OCI-LY7 (cell line): ENCODE measurements around the gene ACTRT2. TPM values are rescaled to one million over a fixed set of nuclear protein-coding genes. Genes with fewer than 3 reads are reported as not detected.

Experiments used
- BruUV-seq: library from RNA; stranded (reverse); fragments of 400-500 nt; replicated peaks from 2 replicates; lab custom pipeline; 2021; lab: Mats Ljungman, UMichigan
- CTCF ChIA-PET: fragments of 300-600 bp; sonication (Branson Sonifier 250); formaldehyde crosslinking; loops from one replicate; lab custom pipeline; 2022; ENCODE audit warnings: antibody characterized with exemption; ENCODE audit not compliant: unreplicated experiment; lab: Charles Lee
- POLR2A ChIA-PET: fragments of 300-600 bp; sonication (Branson Sonifier 250); formaldehyde crosslinking; loops from one replicate; lab custom pipeline; 2022; ENCODE audit warnings: antibody characterized with exemption; lab: Charles Lee
- DNase-seq: peaks from one replicate; pipeline ENCODE4 v3.0.0-alpha.2; 2015; ENCODE audit warnings: low spot score
- H2AFZ ChIP-seq: fragments of 200-600 bp; sonication (generic), shearing (Covaris generic); 2 replicates; pipeline ENCODE4 v1.6.1; 2014; ENCODE audit warnings: mild to moderate bottlenecking, antibody characterized with exemption, low read length, moderate library complexity
- H3K27ac ChIP-seq: fragments of 200-600 bp; sonication (generic); 2 replicates; pipeline ENCODE4 v1.5.1; 2014; ENCODE audit warnings: mixed run types, low read depth, mild to moderate bottlenecking, moderate library complexity, low read length, inconsistent platforms; ENCODE audit not compliant: poor library complexity, severe bottlenecking
- H3K36me3 ChIP-seq: fragments of 200-600 bp; sonication (generic); 2 replicates; pipeline ENCODE4 v1.6.1; 2014; ENCODE audit warnings: mild to moderate bottlenecking, antibody characterized with exemption, low read length, moderate library complexity, mixed read lengths; ENCODE audit not compliant: insufficient read depth
- H3K4me1 ChIP-seq: fragments of 200-600 bp; sonication (generic); 2 replicates; pipeline ENCODE4 v1.5.1; 2014; ENCODE audit warnings: mild to moderate bottlenecking, low read length; ENCODE audit not compliant: insufficient read depth, poor library complexity, severe bottlenecking
- H3K4me2 ChIP-seq: fragments of 200-600 bp; sonication (generic); 2 replicates; pipeline ENCODE4 v1.6.1; 2014; ENCODE audit warnings: mild to moderate bottlenecking, low read length
- H3K4me3 ChIP-seq: fragments of 200-600 bp; sonication (generic); 2 replicates; pipeline ENCODE4 v1.5.1; 2014; ENCODE audit warnings: mild to moderate bottlenecking, low read depth, low read length; ENCODE audit not compliant: poor library complexity, severe bottlenecking
- H3K79me2 ChIP-seq: fragments of 200-600 bp; sonication (generic); 2 replicates; pipeline ENCODE4 v1.6.1; 2016; ENCODE audit warnings: low read depth, mild to moderate bottlenecking, low read length, moderate library complexity, mixed read lengths; ENCODE audit not compliant: insufficient read depth
- H3K9me2 ChIP-seq: fragments of 200-600 bp; sonication (generic); 2 replicates; pipeline ENCODE4 v1.6.1; 2016; ENCODE audit warnings: mild to moderate bottlenecking, low read length, mixed read lengths; ENCODE audit not compliant: insufficient read depth
- H3K9me3 ChIP-seq: fragments of 200-600 bp; sonication (generic); 2 replicates; pipeline ENCODE4 v1.6.1; 2014; ENCODE audit warnings: mild to moderate bottlenecking, mixed run types, low read length, mixed read lengths
- H4K20me1 ChIP-seq: fragments of 200-600 bp; sonication (generic); 2 replicates; pipeline ENCODE4 v1.6.1; 2014; ENCODE audit warnings: mild to moderate bottlenecking, antibody characterized with exemption, low read length, moderate library complexity, mixed read lengths; ENCODE audit not compliant: insufficient read depth
- EZH2phosphoT487 ChIP-seq: fragments of 200-600 bp; sonication (generic); IDR thresholded peaks from 2 replicates; pipeline ENCODE4 v1.6.1; 2018; ENCODE audit warnings: low read depth, borderline replicate concordance, mild to moderate bottlenecking, mixed run types, antibody characterized with exemption, low read length, moderate library complexity, mixed read lengths
- intact Hi-C: fragments of 100-400 bp; cut with micrococcal nuclease; formaldehyde crosslinking; loops from one replicate; pipeline ENCODE4 v1.10.0; 2022; ENCODE audit not compliant: unreplicated experiment
- total RNA-seq, 2 experiments: library from RNA; depleted of rRNA in 1 of 2; stranded (reverse); fragments of >200 nt in 1 of 2; shearing (Covaris generic) in 1 of 2; gene quantifications; 2 replicates each; pipeline ENCODE4 v1.2.3, GENCODE V29; 2014 to 2022
- TF ChIP-seq, protein P1 (sequence below): fragments of 200-600 bp; sonication (generic); conservative IDR thresholded peaks from 2 replicates; pipeline ENCODE4 v1.5.1; 2014; ENCODE audit warnings: mild to moderate bottlenecking, antibody characterized with exemption, low read length, moderate library complexity, mixed read lengths

Gene ACTRT2
- total RNA-seq, 2 experiments from 2014 or later, result not detected

DNA sequence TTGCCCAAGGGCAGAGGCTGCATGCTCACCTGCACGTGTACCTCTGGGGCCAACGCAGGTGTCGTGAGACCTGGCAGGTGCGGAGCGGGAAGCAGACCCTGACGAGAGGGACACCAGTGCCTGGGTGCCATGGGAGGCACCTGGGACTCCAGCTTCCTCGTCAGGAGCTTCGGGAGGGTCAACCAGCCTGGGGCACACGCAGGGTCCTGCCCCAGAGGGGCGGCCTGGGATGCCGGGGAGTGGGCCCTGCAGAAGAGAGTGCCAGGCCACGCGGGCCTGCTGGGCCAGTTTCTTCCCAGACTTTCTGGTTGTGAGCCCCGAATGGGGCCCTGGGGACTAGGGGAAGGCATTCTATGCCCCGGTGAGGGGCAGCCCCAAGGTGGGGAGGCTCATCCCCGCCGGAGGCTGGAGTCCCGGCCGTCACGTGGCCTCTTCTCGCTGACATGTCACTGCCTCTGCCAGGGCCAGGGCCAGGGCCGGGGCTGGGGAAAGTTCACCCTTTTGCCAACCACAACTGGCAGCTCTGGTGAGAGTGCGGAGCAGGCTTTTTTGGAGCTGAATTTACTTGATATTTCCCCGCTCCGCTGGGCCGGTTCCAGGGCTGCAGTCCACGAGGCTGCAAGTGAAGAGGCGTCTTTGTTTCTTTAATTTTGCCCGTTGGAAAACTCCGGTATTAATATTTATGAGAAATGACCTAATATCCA is 38.5 kb upstream of the ACTRT2 start:
- Histone ChIP-seq H2AFZ (no peak overlapping the region), H4K20me1 (no peaks in the 10 kb centered on the region), H3K4me2 (no peak overlapping the region), H3K79me2 (no peaks in the 10 kb centered on the region), H3K9me2 (no peaks in the 10 kb centered on the region), H3K9me3 (no peaks in the 10 kb centered on the region), H3K4me3 (no peak overlapping the region), H3K36me3 (no peaks in the 10 kb centered on the region), H3K4me1 (no peaks in the 10 kb centered on the region), H3K27ac (no peak overlapping the region)
- BruUV-seq, result no TSS peak
- DNase-seq, result no peak
- intact Hi-C loops, result no loop called here
- TF ChIP-seq EZH2phosphoT487, result no peak
- TF ChIP-seq, protein P1, sequence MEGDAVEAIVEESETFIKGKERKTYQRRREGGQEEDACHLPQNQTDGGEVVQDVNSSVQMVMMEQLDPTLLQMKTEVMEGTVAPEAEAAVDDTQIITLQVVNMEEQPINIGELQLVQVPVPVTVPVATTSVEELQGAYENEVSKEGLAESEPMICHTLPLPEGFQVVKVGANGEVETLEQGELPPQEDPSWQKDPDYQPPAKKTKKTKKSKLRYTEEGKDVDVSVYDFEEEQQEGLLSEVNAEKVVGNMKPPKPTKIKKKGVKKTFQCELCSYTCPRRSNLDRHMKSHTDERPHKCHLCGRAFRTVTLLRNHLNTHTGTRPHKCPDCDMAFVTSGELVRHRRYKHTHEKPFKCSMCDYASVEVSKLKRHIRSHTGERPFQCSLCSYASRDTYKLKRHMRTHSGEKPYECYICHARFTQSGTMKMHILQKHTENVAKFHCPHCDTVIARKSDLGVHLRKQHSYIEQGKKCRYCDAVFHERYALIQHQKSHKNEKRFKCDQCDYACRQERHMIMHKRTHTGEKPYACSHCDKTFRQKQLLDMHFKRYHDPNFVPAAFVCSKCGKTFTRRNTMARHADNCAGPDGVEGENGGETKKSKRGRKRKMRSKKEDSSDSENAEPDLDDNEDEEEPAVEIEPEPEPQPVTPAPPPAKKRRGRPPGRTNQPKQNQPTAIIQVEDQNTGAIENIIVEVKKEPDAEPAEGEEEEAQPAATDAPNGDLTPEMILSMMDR, result no peak
- ChIA-PET CTCF (no interaction called here), POLR2A (no interaction called here)

DNA sequence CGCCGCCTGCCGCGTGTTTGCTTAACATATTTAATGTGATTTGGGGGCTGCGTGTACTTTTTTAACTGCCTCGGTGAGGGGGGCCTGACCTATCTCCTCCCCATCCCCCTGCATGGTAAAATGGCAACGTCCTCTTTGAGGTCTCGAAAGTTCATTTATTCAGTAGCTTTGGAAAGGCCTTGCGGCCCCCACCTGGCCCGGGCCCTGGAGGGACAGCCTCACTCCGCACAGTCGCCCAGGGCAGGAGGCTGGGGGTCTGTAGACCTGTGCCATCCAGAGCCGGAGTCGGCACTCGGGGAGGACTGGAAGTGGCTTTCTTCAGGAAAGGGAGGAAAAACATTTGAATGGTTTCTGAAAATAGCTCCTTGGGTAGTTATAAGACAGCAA is 38.0 kb upstream of the ACTRT2 start:
- BruUV-seq, result no TSS peak
- Histone ChIP-seq H3K4me2 (no peak overlapping the region), H3K4me1 (no peaks in the 10 kb centered on the region), H4K20me1 (no peaks in the 10 kb centered on the region), H3K9me2 (no peaks in the 10 kb centered on the region), H3K27ac (no peak overlapping the region), H3K79me2 (no peaks in the 10 kb centered on the region), H3K9me3 (no peaks in the 10 kb centered on the region), H3K36me3 (no peaks in the 10 kb centered on the region), H2AFZ (no peak overlapping the region), H3K4me3 (no peak overlapping the region)
- ChIA-PET CTCF (no interaction called here), POLR2A (no interaction called here)
- DNase-seq, result no peak
- TF ChIP-seq, protein P1, result no peak
- no peak for TF ChIP-seq EZH2phosphoT487
- intact Hi-C loops, result no loop called here

DNA sequence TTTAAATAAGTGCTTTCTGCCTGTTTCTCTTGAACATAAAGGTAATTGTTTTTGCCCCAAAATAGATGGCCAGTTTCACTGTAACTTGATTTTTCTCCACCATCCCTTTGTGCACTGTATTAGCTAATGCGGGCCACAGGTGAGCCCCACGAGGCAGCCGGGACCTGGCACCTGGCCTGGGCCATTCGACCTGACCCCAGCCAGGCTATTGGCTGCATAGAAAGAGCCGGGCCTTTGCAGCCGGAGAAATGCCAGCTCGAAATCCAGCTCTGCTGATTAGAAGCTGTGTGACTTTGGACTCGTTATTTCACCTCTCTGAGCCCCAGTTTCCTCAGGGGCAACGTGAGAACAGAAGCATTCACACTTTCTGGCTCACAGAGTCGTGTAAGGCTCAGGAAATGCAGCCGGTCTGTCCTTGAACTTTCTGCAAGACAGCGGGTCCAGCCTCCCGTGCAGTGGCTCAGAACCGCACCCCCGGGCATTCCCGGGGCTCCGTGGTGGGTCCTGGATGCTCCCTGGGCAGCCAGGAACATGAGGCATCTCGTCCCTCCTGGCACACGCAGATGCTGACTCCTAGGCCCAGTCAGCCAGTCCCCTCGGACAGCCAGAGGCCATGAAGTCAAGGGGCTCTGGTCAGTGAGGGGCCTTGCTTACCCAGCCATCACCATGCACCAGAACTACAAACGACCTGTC is 37.4 kb upstream of the ACTRT2 start:
- DNase-seq, result no peak
- Histone ChIP-seq H3K36me3 (no peaks in the 10 kb centered on the region), H3K9me3 (no peaks in the 10 kb centered on the region), H3K4me1 (no peaks in the 10 kb centered on the region), H3K4me3 (no peak overlapping the region), H4K20me1 (no peaks in the 10 kb centered on the region), H3K79me2 (no peaks in the 10 kb centered on the region), H3K27ac (no peak overlapping the region), H3K4me2 (no peak overlapping the region), H2AFZ (no peak overlapping the region), H3K9me2 (no peaks in the 10 kb centered on the region)
- ChIA-PET CTCF (no interaction called here), POLR2A (no interaction called here)
- intact Hi-C loops, result no loop called here
- TF ChIP-seq, protein P1, result no peak
- TF ChIP-seq EZH2phosphoT487, result no peak
- no TSS peak for BruUV-seq
